Fibroblast of the aortic adventitia (primary cell): ENCODE results near the gene ARID3A. TPM values are rescaled to one million over a fixed set of nuclear protein-coding genes. Genes with fewer than 3 reads are reported as not detected.
"Not testable (repeated sequence)": the region's sequence is repeated elsewhere in the genome, so short reads cannot be mapped to it uniquely, and the experiment has no call there.

Source experiments
- DNase-seq: peaks from one replicate; pipeline ENCODE4 v3.0.0-alpha.2; 2010; ENCODE audit warnings: low read depth
- H3K4me3 ChIP-seq: 2 replicates; pipeline ENCODE4 v1.5.1; 2011; ENCODE audit warnings: low read depth, mild to moderate bottlenecking, control low read depth, low read length, moderate library complexity
- CTCF ChIP-seq: IDR thresholded peaks from 2 replicates; pipeline ENCODE4 v1.5.1; 2011; ENCODE audit warnings: mild to moderate bottlenecking, low read length, control low read depth, inconsistent platforms; ENCODE audit not compliant: insufficient read depth
- small RNA-seq: library from RNA; depleted of rRNA; stranded (forward); fragments of <200 nt; gene quantifications from one replicate; pipeline ENCODE3, GENCODE V24; 2012
- total RNA-seq: library from RNA; depleted of rRNA; stranded (reverse); fragments of >200 nt; gene quantifications from 2 replicates; pipeline ENCODE4 v1.2.3, GENCODE V29; 2012; ENCODE audit warnings: low replicate concordance

ARID3A gene
- total RNA-seq, 1 donor = 11.2 TPM

DNA sequence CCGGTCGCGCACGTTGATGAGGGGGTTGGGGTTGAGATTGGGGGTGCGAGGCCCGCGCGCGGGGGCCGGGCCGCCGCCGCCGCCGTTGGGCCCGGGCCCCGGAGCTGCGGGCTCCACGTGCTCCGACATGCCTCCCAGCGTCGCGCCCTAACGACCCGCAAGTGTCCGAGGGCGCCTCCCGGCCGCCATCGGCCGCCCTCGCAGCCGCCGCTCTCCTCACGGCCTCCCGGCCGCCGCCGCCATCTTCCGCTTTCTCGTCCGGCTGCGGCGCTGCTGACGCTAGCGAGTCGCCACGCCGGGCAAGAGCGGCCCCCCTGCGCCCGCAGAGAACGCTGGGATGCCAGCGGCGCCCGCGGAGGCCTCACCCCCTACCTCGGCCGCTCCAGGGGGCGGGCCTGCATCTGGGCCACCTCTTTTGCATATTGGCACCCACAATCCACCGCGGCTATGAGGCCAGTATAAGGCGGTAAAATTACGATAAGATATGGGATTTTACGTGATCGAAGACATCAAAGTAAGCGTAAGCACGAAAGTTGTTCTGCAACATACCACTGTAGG is 95.1 kb downstream of the ARID3A start, which contains the start of gene TMEM259:
Gene TMEM259 (minus strand): TSS at position 256 of the 558 bp plus-strand sequence. CDS start 127 bp downstream, at position 129.
- H3K4me3 ChIP-seq = peak within 1 kb of the TSS; percentile 87
- peak; percentile 98 for DNase-seq
- TF ChIP-seq CTCF = no peak

- DNase-seq = not testable (repeated sequence)
Observed at GRCh38 chr19:1023883-1024188, 98.0 kb downstream of the ARID3A start.

DNA sequence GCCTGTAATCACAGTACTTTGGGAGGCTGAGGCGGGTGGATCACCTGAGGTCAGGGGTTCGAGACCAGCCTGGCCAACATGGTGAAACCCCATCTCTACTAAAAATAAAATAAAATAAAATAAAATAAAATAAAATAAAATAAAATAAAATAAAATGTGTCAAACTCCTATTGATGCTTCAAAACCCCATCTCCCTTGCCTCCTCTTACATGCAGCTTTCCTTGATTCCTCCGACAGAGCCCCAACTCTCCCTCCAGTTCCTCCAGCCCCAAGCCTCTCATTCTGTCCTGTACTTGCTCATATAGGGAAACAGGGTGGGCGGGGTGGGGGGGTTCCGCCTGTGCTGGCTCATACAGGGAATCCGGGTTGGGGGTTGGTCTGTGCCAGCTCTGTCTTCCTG is 99.2 kb downstream of the ARID3A start:
- H3K4me3 ChIP-seq, DNase-seq: not testable (repeated sequence)

More at GRCh38 chr19:1023883-1024188, 98.0 kb downstream of the ARID3A start:
- not testable (repeated sequence) for H3K4me3 ChIP-seq

Small RNA genes within 50 kb of the gene (small RNA-seq; reads per million reads assigned to genes)
- gene RNU6-2 (7.1 reads per million, percentile 91 among the genes with 10 or more reads in this experiment), gene RNU6-9 (2.9 reads per million, percentile 80 among the genes with 10 or more reads in this experiment)

Other genes with a start within 250 kb of the ARID3A start
- gene FSTL3, start 249.6 kb upstream of the ARID3A start, total RNA-seq = 14.8 and 148 TPM in 2 replicates
- not detected in 2 replicates for gene PRSS57, start 230.6 kb upstream of the ARID3A start, total RNA-seq
- 5.7 and 198 TPM in 2 replicates for gene PALM, start 217.1 kb upstream of the ARID3A start, total RNA-seq
- 0.09 TPM in 1 of 2 replicates, not detected in the other for gene MISP, start 174.9 kb upstream of the ARID3A start, total RNA-seq
- gene PTBP1, start 128.6 kb upstream of the ARID3A start, total RNA-seq = 30.9 and 121 TPM in 2 replicates
- gene PLPPR3, start 104.1 kb upstream of the ARID3A start, total RNA-seq = 0.18 and 0.33 TPM in 2 replicates
- not detected in 2 replicates for gene AZU1, start 98.2 kb upstream of the ARID3A start, total RNA-seq
- gene PRTN3, start 85.0 kb upstream of the ARID3A start, total RNA-seq = not detected in 2 replicates
- 0.09 and 2.9 TPM in 2 replicates for gene ELANE, start 73.7 kb upstream of the ARID3A start, total RNA-seq
- 25.8 and 161 TPM in 2 replicates for gene CFD, start 66.4 kb upstream of the ARID3A start, total RNA-seq
- 21.0 and 24.5 TPM in 2 replicates for gene MED16, start 32.8 kb upstream of the ARID3A start, total RNA-seq
- gene RNU6-9, start 32.6 kb upstream of the ARID3A start, total RNA-seq = not detected in 2 replicates
- gene R3HDM4, start 12.8 kb upstream of the ARID3A start, total RNA-seq = 8.4 and 25.8 TPM in 2 replicates
- not detected in 2 replicates for gene KISS1R, start 8.7 kb upstream of the ARID3A start, total RNA-seq
- 16.5 and 45.0 TPM in 2 replicates for gene WDR18, start 58.3 kb downstream of the ARID3A start, total RNA-seq
- gene GRIN3B, start 74.4 kb downstream of the ARID3A start, total RNA-seq = 0.45 and 0.74 TPM in 2 replicates
- gene TMEM259, start 95.1 kb downstream of the ARID3A start, total RNA-seq = 44.7 and 49.9 TPM in 2 replicates
- not detected in 2 replicates for gene RNU6-2, start 95.5 kb downstream of the ARID3A start, total RNA-seq
- 96.0 and 101 TPM in 2 replicates for gene CNN2, start 100.6 kb downstream of the ARID3A start, total RNA-seq
- 3.5 and 21.6 TPM in 2 replicates for gene ABCA7, start 114.1 kb downstream of the ARID3A start, total RNA-seq
- gene ARHGAP45, start 141.1 kb downstream of the ARID3A start, total RNA-seq = 0.18 TPM in 1 of 2 replicates, not detected in the other
- 27.7 and 91.2 TPM in 2 replicates for gene POLR2E, start 169.3 kb downstream of the ARID3A start, total RNA-seq
- 156 and 288 TPM in 2 replicates for gene GPX4, start 178.0 kb downstream of the ARID3A start, total RNA-seq
- 18.5 and 41.2 TPM in 2 replicates for gene SBNO2, start 248.2 kb downstream of the ARID3A start, total RNA-seq